HCT116 (cell line): ENCODE results near the gene ZNF618. TPM values are rescaled to one million over a fixed set of nuclear protein-coding genes. Genes with fewer than 3 reads are reported as not detected.

Experiments used
- ATAC-seq: fragments of 200-7000 bp; cut with Tn5 transposase; 2 replicates; pipeline ENCODE4 v1.9.1; 2020; ENCODE audit warnings: mild to moderate bottlenecking, moderate library complexity
- BruUV-seq: library from RNA; stranded (reverse); fragments of 400-500 nt; replicated peaks from 2 replicates; lab custom pipeline; 2021; lab: Mats Ljungman, UMichigan
- CTCF ChIA-PET: fragments of 300-600 bp; sonication (Branson Sonifier 250); formaldehyde crosslinking; loops from one replicate; lab custom pipeline; 2021; ENCODE audit warnings: antibody characterized with exemption; lab: Charles Lee
- POLR2A ChIA-PET: fragments of 300-600, 350-600 bp; sonication (Branson Sonifier 250); formaldehyde crosslinking; loops from one replicate; lab custom pipeline; 2021; ENCODE audit warnings: antibody characterized with exemption; lab: Charles Lee
- RAD21 ChIA-PET, 2 experiments: fragments of 300-600 bp; sonication (Branson Sonifier 250); formaldehyde crosslinking; loops; one replicate each; lab custom pipeline; 2023; ENCODE audit warnings: low total read pairs in 2 of 2; ENCODE audit not compliant: uncharacterized antibody in 2 of 2, unreplicated experiment in 2 of 2, low non-redundant PET in 1 of 2; lab: Charles Lee
- DNase-seq: peaks from one replicate; pipeline ENCODE4 v3.0.0-alpha.2; 2010; ENCODE audit warnings: low read depth, low spot score
- H2AFZ ChIP-seq: fragments of 200-600 bp; shearing (Covaris generic), sonication (generic); 2 replicates; pipeline ENCODE4 v1.6.1; 2017; ENCODE audit warnings: low read depth, mixed run types, mixed read lengths, antibody characterized with exemption, low read length; ENCODE audit not compliant: poor library complexity, severe bottlenecking
- H3K27ac ChIP-seq: 2 replicates; pipeline ENCODE4 v1.5.1; 2012; ENCODE audit warnings: low read depth, low read length
- H3K27me3 ChIP-seq: fragments of 200-600 bp; sonication (generic); 2 replicates; pipeline ENCODE4 v1.6.1; 2016; ENCODE audit warnings: mixed run types, low read length, mixed read lengths; ENCODE audit not compliant: insufficient read depth
- H3K36me3 ChIP-seq, 2 experiments: fragments of 200-500 bp in 1 of 2; fragments of 200-600 bp in 1 of 2; sonication (Bioruptor generic) in 1 of 2; sonication (generic) in 1 of 2; 2 replicates each; pipeline versions ENCODE4 v1.5.1 to v1.6.1; 2014 to 2016; ENCODE audit warnings: low read length in 2 of 2, inconsistent platforms in 1 of 2, mixed read lengths in 1 of 2, mixed run types in 1 of 2; ENCODE audit not compliant: insufficient read depth in 2 of 2, control insufficient read depth in 1 of 2
- H3K4me1 ChIP-seq, 2 experiments: fragments of 200-600 bp in 1 of 2; sonication (generic) in 1 of 2; 2 replicates each; pipeline versions ENCODE4 v1.5.1 to v1.6.1; 2012 to 2017; ENCODE audit warnings: low read length in 2 of 2, inconsistent platforms in 1 of 2, mild to moderate bottlenecking in 1 of 2, mixed read lengths in 1 of 2, mixed run types in 1 of 2, moderate library complexity in 1 of 2; ENCODE audit not compliant: insufficient read depth in 2 of 2, control insufficient read depth in 1 of 2
- H3K4me2 ChIP-seq: fragments of 200-600 bp; sonication (generic); 2 replicates; pipeline ENCODE4 v1.6.1; 2017; ENCODE audit warnings: mixed run types, low read length, mixed read lengths
- H3K4me3 ChIP-seq, 2 experiments: fragments of 200-600 bp in 1 of 2; sonication (generic) in 1 of 2; replicated peaks in 1 of 2; 2 replicates each; pipeline ENCODE4 v1.5.1; 2011 to 2016; ENCODE audit warnings: low read length in 2 of 2, control low read depth in 1 of 2, low read depth in 1 of 2, mild to moderate bottlenecking in 1 of 2, mixed read lengths in 1 of 2, mixed run types in 1 of 2
- H3K79me2 ChIP-seq: fragments of 200-600 bp; sonication (generic); 2 replicates; pipeline ENCODE4 v1.6.1; 2017; ENCODE audit warnings: mild to moderate bottlenecking, mixed run types, low read length, moderate library complexity, mixed read lengths; ENCODE audit not compliant: insufficient read depth
- H3K9ac ChIP-seq: fragments of 200-600 bp; sonication (generic); 2 replicates; pipeline ENCODE4 v1.6.1; 2016; ENCODE audit warnings: low read length, mixed read lengths
- H3K9me2 ChIP-seq: fragments of 200-600 bp; sonication (generic), shearing (Covaris generic); 2 replicates; pipeline ENCODE4 v1.6.1; 2017; ENCODE audit warnings: mixed run types, mild to moderate bottlenecking, moderate library complexity; ENCODE audit not compliant: insufficient read depth
- H3K9me3 ChIP-seq, 2 experiments: fragments of 200-500 bp in 1 of 2; fragments of 200-600 bp in 1 of 2; sonication (Bioruptor generic) in 1 of 2; sonication (generic) in 1 of 2; 2 replicates each; pipeline ENCODE4 v1.6.1; 2014 to 2017; ENCODE audit warnings: low read length in 2 of 2, mixed read lengths in 2 of 2, inconsistent platforms in 1 of 2, low read depth in 1 of 2, mild to moderate bottlenecking in 1 of 2, mixed run types in 1 of 2, moderate library complexity in 1 of 2; ENCODE audit not compliant: control insufficient read depth in 1 of 2, insufficient read depth in 1 of 2
- H4K20me1 ChIP-seq: fragments of 200-600 bp; sonication (generic), shearing (Covaris generic); 2 replicates; pipeline ENCODE4 v1.6.1; 2017; ENCODE audit warnings: mixed run types, mild to moderate bottlenecking, moderate library complexity; ENCODE audit not compliant: insufficient read depth
- CEBPB ChIP-seq: IDR thresholded peaks from 2 replicates; pipeline ENCODE4 v1.6.1; 2012; ENCODE audit warnings: low read depth
- EGR1 ChIP-seq: IDR thresholded peaks from 2 replicates; pipeline ENCODE4 v1.6.1; 2012; ENCODE audit warnings: low read depth
- ELF1 ChIP-seq: IDR thresholded peaks from 2 replicates; pipeline ENCODE4 v1.6.1; 2012; ENCODE audit warnings: low read depth, borderline replicate concordance
- EZH2 ChIP-seq: fragments of 200-600 bp; sonication (generic); IDR thresholded peaks from 2 replicates; pipeline ENCODE4 v1.6.1; 2017; ENCODE audit warnings: antibody characterized with exemption, mixed run types
- EZH2phosphoT487 ChIP-seq: fragments of 200-600 bp; IDR thresholded peaks from 2 replicates; pipeline ENCODE4 v1.6.1; 2018; ENCODE audit warnings: antibody characterized with exemption, borderline replicate concordance
- JUND ChIP-seq: IDR thresholded peaks from 2 replicates; pipeline ENCODE4 v1.6.1; 2012
- POLR2A ChIP-seq: IDR thresholded peaks from 2 replicates; pipeline ENCODE4 v1.7.0; 2011; ENCODE audit warnings: borderline replicate concordance; ENCODE audit not compliant: insufficient read depth, insufficient read length; ENCODE audit errors: extremely low read depth
- POLR2AphosphoS5 ChIP-seq: IDR thresholded peaks from 2 replicates; pipeline ENCODE4 v1.6.1; 2011; ENCODE audit warnings: mild to moderate bottlenecking, low read depth, low read length, moderate library complexity
- RAD21 ChIP-seq: IDR thresholded peaks from 2 replicates; pipeline ENCODE4 v1.6.1; 2012; ENCODE audit warnings: low read depth, mild to moderate bottlenecking
- REST ChIP-seq: IDR thresholded peaks from 2 replicates; pipeline ENCODE4 v1.6.1; 2012; ENCODE audit warnings: low read depth
- SIN3A ChIP-seq: IDR thresholded peaks from 2 replicates; pipeline ENCODE4 v1.6.1; 2012; ENCODE audit warnings: low read depth
- SRF ChIP-seq: IDR thresholded peaks from 2 replicates; pipeline ENCODE4 v1.6.1; 2012; ENCODE audit warnings: low read depth
- TCF7L2 ChIP-seq: IDR thresholded peaks from 2 replicates; pipeline ENCODE4 v1.7.0; 2011; ENCODE audit warnings: borderline replicate concordance, inconsistent platforms; ENCODE audit not compliant: insufficient read depth, insufficient read length; ENCODE audit errors: extremely low read depth
- ZBTB33 ChIP-seq: IDR thresholded peaks from 2 replicates; pipeline ENCODE4 v1.6.1; 2011; ENCODE audit warnings: mild to moderate bottlenecking, low read length, moderate library complexity; ENCODE audit not compliant: insufficient replicate concordance; ENCODE audit errors: extremely low read depth
- ZFX ChIP-seq: fragments of 450-650 bp; IDR thresholded peaks from 2 replicates; pipeline ENCODE4 v1.6.1; 2017
- intact Hi-C: fragments of 100-400 bp; cut with micrococcal nuclease; formaldehyde crosslinking; loops from 2 replicates; pipeline ENCODE4 v1.10.0; 2022
- total RNA-seq: library from RNA; stranded (reverse); gene quantifications from one replicate; pipeline ENCODE4 v1.2.1, GENCODE V29; 2021; ENCODE audit not compliant: unreplicated experiment

ZNF618 gene
- total RNA-seq, 1 experiment from 2014 or later: 13.5 TPM

GRCh38 chr9:114014044-114014443 is 137.9 kb downstream of the ZNF618 start (continued):
- no peak for TF ChIP-seq REST
- TF ChIP-seq EZH2phosphoT487: no peak
- no peak for TF ChIP-seq POLR2A
- no peak for TF ChIP-seq ZBTB33
- TF ChIP-seq ELF1: no peak
- no peak for TF ChIP-seq SRF
- no peak for TF ChIP-seq JUND
- no peak for TF ChIP-seq EGR1
- no peak for TF ChIP-seq TCF7L2
- no peak for TF ChIP-seq EZH2

- Histone ChIP-seq H3K27me3 (no peaks in the 10 kb centered on the region), H3K27ac (no peak overlapping the region), H2AFZ (no peak overlapping the region), H3K36me3 (no peaks in the 10 kb centered on the region; a peak in 1 of 4 replicates), H4K20me1 (no peaks in the 10 kb centered on the region), H3K4me3 (no peak overlapping the region), H3K4me1 (no peaks in the 10 kb centered on the region), H3K4me2 (no peak overlapping the region), H3K79me2 (no peaks in the 10 kb centered on the region), H3K9ac (no peak overlapping the region), H3K9me3 (no peaks in the 10 kb centered on the region), H3K9me2 (no peaks in the 10 kb centered on the region)
- RAD21 ChIA-PET: no interaction called here
- BruUV-seq: no TSS peak
- ATAC-seq (no peak), DNase-seq (no peak)
- intact Hi-C loops: no loop called here
- POLR2A ChIA-PET: no interaction called here
- CTCF ChIA-PET: no interaction called here
- TF ChIP-seq CEBPB: no peak
- TF ChIP-seq REST: no peak
- no peak for TF ChIP-seq TCF7L2
- TF ChIP-seq POLR2AphosphoS5: no peak
- no peak for TF ChIP-seq ZFX
- TF ChIP-seq RAD21: no peak
- TF ChIP-seq EGR1: no peak
- TF ChIP-seq SIN3A: no peak
- TF ChIP-seq JUND: no peak
Observed at GRCh38 chr9:114015607-114016006, 139.5 kb downstream of the ZNF618 start.
